RWPE1 (cell line): ENCODE data around the gene SLIT3.

ENCODE experiments used
- CTCF ChIA-PET: fragments of 350-600 bp; sonication (Branson Sonifier 250); formaldehyde crosslinking; extraction: SDS; loops from one replicate; lab custom pipeline; 2021; lab: Yijun Ruan, JAX
- POLR2A ChIA-PET: fragments of 400-600 bp; formaldehyde crosslinking; extraction: SDS; loops from one replicate; lab custom pipeline; 2020; ENCODE audit warnings: antibody characterized with exemption; ENCODE audit not compliant: low non-redundant PET; lab: Yijun Ruan, JAX
- DNase-seq: peaks from one replicate; pipeline ENCODE4 v3.0.0; 2012; ENCODE audit warnings: low spot score
- H3K27ac ChIP-seq: fragments of 450-650 bp; 2 replicates; pipeline ENCODE4 v1.5.1; 2017
- TF ChIP-seq, protein P1 (sequence below): fragments of 450-650 bp; conservative IDR thresholded peaks from 2 replicates; pipeline ENCODE4 v1.5.1; 2017; ENCODE audit warnings: low read depth, mild to moderate bottlenecking

Gene SLIT3

DNA sequence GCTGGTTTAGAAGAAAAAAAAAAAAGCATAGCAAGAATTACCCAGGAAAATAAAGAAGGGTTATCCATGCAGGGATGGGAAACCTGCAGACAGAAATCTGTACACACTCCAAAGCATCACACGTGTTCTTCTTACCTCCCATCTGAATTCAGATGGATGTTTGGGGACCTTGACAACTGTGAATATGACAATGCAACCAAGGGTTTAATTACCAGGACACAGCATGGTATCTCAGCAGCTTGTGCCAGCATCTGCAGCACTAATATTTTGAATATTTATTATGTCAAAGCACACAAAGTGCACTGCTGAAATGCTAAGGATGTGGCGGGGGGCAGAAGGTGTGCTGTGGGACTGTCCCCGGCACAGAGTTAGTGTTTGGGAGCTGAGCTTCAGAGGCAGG lies 47.9 kb downstream of the SLIT3 start:
- ChIA-PET POLR2A (no interaction called here), CTCF (no interaction called here)
- no peak for DNase-seq
- H3K27ac ChIP-seq, result no peak overlapping the region
- TF ChIP-seq, protein P1, sequence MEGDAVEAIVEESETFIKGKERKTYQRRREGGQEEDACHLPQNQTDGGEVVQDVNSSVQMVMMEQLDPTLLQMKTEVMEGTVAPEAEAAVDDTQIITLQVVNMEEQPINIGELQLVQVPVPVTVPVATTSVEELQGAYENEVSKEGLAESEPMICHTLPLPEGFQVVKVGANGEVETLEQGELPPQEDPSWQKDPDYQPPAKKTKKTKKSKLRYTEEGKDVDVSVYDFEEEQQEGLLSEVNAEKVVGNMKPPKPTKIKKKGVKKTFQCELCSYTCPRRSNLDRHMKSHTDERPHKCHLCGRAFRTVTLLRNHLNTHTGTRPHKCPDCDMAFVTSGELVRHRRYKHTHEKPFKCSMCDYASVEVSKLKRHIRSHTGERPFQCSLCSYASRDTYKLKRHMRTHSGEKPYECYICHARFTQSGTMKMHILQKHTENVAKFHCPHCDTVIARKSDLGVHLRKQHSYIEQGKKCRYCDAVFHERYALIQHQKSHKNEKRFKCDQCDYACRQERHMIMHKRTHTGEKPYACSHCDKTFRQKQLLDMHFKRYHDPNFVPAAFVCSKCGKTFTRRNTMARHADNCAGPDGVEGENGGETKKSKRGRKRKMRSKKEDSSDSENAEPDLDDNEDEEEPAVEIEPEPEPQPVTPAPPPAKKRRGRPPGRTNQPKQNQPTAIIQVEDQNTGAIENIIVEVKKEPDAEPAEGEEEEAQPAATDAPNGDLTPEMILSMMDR, result no peak

DNA sequence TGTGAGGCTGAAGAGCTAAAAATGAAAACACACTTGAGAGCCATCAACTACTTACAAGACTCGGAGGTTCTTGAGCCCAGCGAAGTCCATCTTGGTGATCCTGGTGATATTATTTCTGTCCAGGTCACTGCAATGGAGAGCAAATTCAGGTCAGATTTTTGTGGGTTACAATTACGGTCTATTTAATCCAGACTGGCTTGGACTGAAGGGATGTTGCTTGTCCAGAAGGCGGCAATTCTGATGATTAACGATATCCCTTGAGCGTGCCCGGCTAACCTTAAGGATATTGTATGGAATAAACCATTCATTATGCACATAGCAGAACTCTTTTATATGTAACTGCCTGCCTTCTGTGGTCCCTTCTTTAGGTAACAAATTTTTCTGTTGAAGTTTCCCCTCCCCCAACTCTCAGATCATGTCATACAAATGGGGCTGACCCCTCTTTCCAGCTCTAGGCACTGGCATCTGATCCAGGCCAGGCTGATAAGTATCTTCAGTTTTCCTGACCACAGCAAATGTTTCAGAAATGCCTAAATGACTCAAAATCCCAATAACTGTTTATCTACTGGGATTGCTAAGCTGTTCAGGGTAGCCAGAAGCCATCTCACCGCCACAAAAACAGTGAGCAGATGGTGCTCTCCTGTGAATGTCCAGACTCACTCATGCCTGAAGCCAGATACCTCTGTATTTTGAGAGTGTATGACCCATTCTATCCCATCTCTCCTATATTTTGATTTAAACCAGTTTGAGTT lies 49.4 kb downstream of the SLIT3 start:
- ChIA-PET CTCF (interaction anchor here (0.7 to 0.8 kb wide), 3 partner anchors 99 to 508 kb away, joined by 3 read pairs; no protein-coding TSS in a partner anchor), POLR2A (no interaction called here)
- H3K27ac ChIP-seq, result no peak overlapping the region
- no peak for DNase-seq
- TF ChIP-seq, protein P1, result no peak

DNA sequence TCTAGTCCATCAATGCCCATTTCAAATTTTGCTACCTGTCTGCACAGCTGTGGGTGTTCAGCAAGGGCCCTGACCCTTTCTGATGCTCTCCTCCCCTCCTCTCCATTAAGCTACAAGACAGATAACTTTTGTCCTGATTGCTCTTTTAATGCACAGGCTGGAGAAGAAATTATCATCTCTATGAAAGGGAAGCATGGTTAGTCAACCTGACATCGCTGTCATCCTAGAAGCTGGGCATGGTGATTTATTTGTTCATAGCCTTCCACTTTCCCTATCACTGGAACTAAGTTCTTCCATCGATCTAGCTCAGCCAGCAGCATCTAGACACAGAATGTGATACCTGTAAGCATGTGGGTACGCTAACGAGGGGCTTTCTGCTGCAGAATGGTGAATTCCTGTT lies 50.1 kb downstream of the SLIT3 start:
- POLR2A ChIA-PET, result no interaction called here
- TF ChIP-seq, protein P1, result no peak
- CTCF ChIA-PET, result interaction anchor here (0.7 to 0.8 kb wide), 2 partner anchors 100 to 507 kb away, joined by 3 read pairs; no protein-coding TSS in a partner anchor
- DNase-seq, result no peak
- H3K27ac ChIP-seq, result no peak overlapping the region

DNA sequence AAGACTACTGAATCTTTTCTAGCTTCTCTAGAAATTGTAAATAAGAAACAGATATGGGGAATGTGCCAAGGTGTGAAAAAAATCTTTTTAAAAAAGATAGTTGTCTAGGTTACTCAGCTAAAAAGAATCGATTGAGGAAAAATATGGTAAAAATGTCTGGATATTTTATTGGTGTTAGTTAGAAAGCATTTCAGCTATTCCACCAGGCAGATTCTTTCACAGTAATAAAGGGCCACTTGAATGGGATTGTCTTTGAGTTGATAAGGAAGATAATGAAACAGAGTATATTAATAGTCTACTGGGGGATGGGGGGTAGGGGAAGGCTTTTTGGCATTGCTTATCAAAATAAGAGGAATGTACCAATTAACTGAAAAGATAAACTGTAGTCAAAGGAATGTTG lies 51.9 kb downstream of the SLIT3 start:
- no peak for DNase-seq
- ChIA-PET CTCF (interaction anchor here (0.6 to 0.7 kb wide), 2 partner anchors 16 to 94 kb away, joined by 4 read pairs; no protein-coding TSS in a partner anchor), POLR2A (no interaction called here)
- H3K27ac ChIP-seq, result no peak overlapping the region
- TF ChIP-seq, protein P1, result no peak

DNA sequence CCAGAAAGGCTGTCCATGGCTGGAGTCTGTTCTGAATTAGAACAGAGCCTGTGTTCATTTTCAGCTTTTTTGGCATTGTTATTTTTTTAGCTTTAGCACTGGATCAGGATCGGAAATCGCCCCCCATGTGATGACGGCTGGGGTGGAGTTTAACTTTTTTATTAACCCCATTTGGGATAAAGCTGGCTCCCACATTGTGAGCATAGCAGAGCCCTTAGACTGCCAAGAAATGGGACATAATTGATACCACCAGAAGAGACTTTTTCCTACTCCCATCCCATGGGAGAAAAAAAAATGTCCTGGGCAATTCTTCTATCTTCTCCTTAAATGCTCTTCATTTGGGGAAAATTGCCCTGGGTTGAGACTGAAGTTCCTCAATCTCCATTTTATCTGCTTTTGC lies 52.4 kb downstream of the SLIT3 start:
- no peak overlapping the region for H3K27ac ChIP-seq
- POLR2A ChIA-PET, result no interaction called here

DNA sequence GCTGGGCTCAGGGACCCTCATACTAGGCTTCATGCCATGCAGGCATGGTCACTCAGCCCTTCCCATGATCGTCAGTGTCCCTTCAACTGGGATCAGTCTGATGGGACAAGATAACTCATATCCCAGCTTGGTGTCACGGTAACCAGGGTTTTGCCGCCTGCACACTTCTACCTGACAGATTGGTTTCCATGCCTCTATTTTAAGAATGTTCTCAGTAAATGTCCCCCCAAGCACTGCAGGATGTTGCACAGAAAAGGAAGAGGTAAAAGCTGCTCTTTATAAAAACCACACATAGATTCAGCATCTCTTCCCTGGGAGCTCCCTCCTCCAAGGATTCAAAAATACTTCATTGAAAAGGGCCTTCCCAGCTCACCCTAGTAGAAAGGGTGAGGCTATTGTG lies 56.1 kb downstream of the SLIT3 start:
- no peak for DNase-seq
- CTCF ChIA-PET, result no interaction called here
- POLR2A ChIA-PET, result no interaction called here
- TF ChIP-seq, protein P1, result no peak
- no peak overlapping the region for H3K27ac ChIP-seq

More for the DNA sequence above, 52.4 kb downstream of the SLIT3 start:
- DNase-seq, result no peak
- CTCF ChIA-PET, result interaction anchor here (0.6 to 0.7 kb wide), 2 partner anchors 17 to 95 kb away, joined by 4 read pairs; no protein-coding TSS in a partner anchor
- TF ChIP-seq, protein P1, result no peak
